HG03139 (cell line): ENCODE data around the gene KANK4.
A peak's percentile ranks its signal among the peaks of the same experiment; 100 is the strongest.

Experiments used
- ATAC-seq: cut with Tn5 transposase; IDR thresholded peaks from one replicate; pipeline ENCODE4 v1.9.1; 2021; ENCODE audit not compliant: unreplicated experiment

Gene KANK4

DNA sequence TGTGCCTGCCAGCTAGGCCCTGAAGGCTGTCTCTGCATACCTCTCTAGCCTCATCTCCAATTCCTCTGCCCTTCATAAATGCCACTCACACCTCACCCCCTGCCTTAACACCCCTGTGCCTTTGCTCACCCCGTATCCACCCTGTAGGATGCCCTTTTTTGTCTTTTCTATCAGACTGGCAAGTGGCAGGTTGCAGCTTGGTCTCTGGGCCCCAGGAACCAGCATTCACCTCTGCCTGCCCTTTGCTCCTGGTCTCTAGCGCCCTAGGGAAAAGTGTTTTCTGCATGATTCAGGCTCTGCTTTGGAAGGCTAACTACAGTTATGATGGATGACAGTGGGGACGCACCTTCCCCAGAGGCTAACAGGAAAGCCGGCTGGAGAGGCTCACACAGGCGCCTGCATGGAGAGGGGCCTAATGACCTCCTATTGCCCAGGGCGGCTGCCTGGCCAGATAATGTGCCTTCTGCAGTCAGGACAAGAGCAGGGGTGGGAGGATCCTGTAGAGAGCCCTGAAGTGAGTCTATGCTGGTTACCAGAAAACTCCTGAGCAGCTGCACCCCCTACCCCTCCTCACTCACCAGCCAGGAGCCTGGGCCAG lies 11.2 kb downstream of the KANK4 start:
- no peak for ATAC-seq

DNA sequence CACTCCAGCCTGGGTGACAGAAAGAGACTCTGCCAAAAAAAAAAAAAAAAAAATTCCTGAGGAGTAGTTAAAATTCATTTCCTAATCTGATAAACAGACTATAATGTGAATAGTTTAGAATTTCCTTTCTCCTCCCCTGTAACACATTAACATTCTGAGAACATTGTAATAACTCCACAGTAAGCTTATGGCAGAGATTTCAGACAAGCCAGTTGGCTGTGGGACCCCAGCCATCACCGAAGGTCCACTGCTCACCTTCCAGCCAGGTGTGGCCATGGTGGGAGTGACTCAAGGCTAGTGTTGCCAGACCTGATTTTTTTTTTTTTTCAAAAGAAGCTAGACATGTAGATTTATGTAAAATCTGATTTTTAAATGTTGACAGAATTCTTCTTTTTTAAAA lies 11.8 kb downstream of the KANK4 start:
- no peak for ATAC-seq

DNA sequence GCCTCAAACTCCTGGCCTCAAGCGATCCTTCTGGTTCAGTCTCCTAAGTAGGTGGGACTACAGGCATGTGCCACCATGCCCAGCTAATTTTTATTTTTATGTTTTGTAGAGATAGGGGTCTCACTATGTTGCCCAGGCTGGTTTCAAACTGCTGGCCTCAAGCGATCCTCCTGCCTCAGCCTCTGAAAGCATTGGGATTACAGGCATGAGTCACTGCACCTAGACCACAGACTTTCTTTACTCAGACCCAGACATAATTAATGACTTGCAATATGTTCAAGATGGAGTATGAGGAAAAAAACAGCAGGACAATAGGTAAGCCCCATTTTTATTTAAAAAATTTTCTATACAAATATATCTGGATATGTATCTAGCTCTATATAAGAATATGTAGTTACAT lies 13.2 kb downstream of the KANK4 start:
- ATAC-seq = no peak

DNA sequence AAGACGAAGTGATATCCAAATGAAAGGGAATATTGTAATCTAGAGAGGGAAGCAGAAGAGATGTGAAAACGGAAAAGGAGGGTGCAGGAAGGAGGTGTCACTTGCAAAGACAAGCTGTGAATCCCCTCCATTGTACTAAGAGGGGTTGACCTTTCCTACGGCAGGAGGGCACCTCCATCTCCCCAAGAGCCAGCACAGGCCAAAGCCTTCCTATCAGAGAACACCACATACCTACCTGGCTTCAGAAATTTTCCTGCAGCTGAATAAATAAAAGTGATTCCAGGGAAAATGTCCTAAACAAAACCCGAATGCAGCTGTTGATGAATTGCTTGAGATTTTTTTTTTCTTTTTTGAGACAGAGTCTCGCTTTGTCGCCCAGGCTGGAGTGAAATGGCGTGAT lies 14.3 kb downstream of the KANK4 start:
- no peak for ATAC-seq

DNA sequence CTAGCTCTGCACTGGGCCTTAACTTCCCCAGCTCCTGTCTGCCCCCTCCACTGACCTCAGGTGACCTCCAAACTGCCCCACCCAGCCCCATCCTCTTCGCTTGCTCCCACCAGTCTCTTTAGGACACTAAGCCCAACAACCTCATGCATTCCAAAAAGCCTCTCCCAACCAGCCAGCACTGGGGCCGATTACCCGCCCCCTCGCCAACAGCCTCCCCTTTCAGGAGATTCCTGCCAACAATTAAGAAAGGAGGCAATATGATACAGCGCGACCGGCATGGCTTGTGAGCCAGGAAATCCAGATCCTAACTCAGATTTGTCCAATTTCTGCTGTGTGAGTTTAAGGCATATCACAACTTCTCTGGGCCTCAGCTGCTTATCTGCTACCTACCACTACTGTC lies 14.7 kb downstream of the KANK4 start:
- no peak for ATAC-seq

DNA sequence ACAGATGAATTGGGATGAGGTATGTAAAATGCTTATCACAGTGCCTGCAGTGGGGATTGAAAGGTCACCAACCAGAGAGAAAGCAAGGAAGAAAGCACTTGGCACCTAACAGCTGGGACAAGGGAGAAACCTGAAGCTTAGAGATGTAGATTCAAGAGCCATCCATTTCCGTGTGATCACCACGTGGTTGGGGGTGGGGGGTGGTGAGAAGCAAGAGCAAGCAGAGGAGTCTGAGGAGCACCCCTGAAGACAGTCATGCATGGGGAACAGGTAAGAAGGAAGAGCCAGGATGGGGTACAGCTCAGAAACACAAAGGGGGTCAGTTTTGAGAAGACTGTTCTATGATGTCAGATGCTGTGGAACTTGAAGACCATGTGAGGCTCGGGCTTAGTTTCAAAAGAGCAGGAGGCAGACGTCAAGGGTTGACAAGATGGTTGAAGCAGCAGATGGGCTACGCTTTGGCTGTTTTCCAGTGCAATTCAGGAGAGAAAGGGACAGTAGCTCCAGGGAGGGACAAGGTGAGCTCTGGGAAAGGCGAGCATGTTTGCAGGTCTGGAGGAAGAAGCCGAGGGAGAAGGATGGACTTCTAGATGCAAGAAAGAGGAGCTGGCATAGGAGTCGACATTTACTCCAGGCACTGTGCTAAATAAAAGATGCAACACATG lies 17.4 kb downstream of the KANK4 start:
- no peak for ATAC-seq

DNA sequence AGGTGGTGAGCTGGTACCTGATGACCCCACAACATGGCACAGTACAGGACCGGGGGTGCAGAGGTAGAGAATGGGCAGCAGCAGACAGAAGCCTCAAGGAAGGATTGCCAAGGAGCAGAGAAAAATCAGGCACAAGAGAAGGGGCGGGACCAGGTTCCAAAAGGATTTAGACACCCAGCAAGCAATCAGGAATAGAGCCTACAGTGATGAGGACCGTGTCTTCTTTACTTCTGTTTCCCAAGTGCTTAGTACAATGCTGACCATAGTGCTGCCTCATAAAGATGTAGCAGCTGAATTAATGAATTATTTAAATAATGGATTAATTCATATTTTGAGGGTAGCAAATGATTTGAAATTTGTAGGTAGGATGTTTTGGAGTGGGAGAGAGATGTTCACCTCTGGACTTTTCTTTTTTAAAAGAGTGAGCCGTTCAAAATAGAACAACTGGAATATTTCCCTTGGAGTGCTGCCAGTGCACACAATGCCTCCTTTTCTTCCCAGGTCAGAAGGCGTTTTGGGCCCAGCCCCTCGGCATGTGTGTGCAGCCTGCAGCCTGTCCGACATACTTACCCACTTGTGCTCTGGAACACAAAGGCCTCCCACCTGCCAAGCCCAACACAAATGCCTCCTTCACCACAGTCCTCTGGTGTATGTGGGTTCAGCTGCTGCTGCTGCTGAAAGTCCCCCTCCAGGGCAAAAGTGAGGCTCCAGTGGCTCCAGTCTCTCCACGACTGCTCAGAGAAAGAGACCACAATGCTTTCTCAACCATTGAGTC lies 19.6 kb downstream of the KANK4 start:
- no peak for ATAC-seq

DNA sequence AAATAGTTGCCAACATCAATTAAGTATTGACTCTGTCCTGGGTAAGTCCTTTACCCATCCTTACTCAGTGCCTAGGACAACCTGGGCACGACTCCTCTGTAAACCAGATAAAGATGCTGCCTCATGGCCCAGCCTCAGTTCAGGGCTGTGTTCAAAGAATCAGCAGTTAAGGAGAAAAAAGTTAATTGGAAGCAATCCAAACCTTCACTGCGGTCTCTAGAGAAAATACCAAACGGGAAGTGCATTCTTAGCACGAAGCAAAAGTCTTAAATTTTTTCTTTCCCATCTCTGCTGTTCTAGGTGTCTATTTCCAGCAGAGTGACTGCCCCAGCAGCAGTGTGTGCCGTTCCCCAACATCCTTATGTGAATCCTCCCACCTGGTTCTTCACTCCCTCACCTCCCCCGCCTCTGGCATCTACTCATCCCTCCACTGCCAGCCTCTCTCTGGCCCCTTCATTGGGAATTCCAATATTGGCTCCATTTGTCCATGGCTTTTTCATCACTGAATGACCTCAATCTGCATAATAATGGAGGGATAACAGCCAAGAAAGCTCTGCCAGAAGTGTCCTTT lies 23.2 kb downstream of the KANK4 start:
- peak; percentile 66 for ATAC-seq

DNA sequence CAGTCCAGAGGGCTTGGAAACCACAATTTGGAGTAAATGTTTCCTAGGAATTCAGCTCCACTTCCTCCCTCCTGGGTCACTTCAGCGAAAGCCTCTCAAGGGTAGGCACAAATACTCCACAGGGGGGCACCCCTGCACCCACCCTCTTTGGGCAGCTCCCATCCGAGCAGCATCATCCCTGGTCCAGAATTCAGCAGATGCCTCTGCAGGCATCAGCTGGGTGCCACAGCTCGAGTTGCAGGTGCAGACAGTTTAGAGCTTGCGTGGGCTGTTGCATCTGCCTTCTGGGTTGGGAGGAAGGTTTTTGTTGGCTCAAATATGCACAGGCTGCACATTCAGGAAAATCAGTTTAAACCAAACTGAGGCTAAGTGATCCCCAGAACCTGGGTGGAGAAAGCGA lies 25.0 kb downstream of the KANK4 start:
- ATAC-seq = no peak

DNA sequence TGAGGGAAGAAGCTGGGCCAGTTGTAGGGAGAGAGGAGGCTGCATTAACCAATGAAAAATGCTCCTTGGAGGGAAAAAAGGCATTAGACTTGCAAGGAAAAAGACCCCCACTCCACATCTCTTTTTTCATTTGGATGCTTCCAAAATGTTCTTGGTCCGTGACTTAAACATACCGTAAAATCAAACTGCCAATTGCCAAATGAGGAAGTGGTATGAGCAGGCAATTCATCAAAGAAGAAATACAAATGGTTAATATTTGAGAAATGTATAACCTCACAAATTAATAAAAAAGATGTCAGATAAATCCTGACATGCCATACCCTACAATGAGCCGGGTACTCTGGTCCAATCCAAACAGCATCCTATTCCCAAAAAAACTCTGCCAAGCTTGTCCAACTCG lies 30.6 kb downstream of the KANK4 start:
- ATAC-seq = no peak

DNA sequence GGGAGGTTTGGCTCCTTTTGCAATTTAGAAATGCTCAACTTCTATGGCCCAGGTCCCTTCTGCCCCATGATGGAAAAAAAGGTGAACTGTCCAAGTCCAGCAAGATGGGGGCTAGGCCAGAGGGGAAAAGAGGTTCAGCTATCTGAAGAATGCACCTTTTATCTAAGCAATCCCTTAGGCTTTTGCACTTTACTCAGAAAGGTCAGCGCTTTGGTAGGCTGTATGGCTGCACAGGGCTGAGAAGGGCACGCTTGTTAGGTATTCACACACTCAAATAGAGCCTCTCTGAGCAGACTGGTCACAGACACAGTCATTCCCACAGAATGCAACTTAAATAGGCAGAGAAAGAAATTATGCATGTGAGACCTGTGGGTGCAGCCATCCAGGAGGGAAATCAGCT lies 31.0 kb downstream of the KANK4 start:
- ATAC-seq = no peak

DNA sequence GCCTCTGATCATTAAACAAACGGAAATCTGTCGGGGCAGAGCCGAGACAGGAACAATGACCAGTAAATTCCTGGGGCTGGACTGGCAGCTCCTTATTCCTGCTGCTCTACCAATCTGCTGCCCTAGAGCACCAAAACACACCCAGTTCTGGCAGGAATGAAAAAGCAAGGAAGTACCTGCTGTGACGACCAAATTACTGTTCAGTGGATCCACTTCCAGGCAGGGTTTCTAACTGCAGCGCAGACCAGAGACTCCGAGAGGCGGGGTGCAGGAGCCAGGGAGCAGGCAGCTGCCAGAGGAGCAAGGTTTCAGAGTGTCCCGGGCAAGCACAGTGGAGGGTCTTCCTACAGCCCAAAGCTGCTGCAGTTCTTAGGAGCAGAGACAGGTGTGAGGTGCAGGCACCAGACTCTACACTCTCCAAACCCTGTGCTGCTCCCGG lies 32.4 kb downstream of the KANK4 start:
- ATAC-seq = no peak

DNA sequence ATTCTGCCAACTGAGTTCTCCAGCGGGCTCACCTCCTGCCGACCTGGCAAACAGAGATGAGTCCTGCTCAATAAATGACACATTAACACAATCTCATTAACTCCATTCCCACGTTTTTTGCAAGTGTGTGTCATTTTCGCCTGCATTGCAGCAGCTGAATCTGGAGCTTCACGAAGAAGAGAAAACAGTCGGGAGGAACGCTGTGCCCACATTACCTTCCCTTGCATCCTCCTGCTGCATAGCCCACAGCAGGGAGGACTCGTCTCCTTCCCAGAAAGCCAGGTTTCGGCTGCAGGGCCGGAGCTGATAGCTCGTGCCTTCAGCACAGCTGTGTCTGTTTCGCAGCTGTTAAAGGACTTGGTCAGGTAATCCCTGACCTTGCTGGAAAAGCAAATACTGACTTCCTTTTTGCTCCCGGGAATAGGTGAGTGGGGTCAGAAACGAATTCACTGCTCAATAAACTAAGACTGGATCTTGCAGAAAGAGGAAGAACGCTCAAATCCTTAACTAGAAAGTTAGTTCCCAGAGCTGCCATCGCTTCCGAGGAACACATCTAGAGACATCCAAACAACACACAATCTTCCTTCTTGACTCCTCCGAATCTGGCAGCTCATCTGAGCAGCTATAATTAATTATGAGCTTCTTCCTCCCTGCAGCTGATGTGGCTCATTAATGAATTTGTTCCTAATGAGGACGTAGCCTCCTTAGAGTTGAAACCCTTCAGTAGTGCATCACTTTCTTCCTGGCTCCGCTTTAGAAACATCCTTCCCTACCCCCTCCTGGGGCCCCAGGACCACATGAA lies 33.0 kb downstream of the KANK4 start:
- ATAC-seq = no peak

DNA sequence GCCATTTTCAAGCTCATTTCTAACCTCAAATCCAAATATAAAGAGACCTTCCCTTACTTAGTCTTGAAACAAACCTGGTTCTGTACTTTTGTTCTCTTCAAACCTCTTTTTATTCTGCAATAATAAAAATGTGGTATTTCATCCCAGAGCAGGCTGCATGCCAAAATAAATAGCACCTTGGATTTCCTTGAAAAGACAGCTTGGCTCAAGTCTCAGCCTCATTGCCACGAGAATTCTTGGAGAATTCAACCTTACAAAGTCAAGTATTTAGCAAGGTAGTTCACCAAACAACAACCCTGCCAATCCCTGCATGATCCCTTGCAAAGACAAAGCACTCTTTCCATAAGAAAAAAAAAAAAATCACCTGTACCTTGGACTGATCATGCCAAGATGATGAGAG lies 33.8 kb downstream of the KANK4 start:
- ATAC-seq = no peak

DNA sequence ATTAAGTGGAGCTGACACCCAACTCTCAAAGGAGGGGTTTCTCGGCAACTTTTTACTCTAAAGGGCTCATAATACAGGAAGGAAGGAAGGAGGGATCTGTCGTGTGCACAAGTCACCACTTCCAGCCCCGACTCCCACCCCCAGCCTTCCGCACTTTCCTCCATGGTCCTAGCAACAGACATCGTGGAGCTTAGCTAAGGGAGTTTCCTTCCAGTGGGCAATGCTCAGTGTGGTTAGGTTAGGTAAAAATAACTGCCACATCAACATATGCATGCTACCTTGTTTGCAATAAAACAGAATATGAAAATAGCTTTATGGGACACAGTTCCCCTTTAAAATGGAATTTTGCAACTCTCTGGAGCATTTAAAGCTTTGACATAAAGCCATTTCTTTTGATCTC lies 35.2 kb downstream of the KANK4 start:
- ATAC-seq = no peak

DNA sequence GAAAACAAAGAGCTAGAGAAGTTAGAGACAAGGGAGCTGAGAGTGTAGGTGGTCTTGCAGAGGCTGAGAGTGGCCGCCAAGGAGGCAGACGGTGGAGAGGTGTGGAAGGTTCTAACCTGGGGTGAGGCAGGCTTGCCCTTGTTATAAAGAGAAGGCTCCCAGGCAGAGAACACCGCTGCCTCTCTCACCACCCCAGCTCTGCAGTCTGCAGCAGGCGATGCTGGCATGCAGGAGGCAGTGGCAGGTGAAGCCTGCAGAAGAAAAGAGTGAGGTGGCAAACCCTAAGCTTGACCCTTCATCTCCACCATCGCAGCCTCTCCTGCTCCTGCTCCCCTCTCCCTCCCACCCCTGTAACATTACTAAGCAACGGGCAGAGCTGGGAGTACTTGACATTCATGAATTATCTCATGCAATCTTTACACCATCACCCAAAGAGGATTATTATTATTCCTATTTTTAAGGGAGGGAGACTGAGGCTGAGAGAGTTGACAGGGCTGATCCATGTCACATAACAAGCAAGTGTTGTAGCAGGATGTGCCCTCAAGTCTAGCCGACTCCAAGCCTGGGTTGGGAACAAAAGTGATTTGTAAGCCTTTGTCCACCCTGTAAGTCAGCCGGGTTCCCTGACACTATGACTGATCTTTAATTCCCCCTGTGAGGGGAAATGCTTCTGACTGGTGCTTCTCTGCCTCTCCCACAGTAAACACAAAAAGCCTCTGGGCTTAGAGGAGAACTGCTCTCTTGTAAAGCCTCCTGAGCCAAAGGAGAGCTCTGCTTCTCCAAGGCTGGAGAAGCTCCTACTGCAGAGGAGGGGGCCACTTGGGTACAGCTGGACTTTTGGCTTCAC lies 36.1 kb downstream of the KANK4 start:
- no peak for ATAC-seq

DNA sequence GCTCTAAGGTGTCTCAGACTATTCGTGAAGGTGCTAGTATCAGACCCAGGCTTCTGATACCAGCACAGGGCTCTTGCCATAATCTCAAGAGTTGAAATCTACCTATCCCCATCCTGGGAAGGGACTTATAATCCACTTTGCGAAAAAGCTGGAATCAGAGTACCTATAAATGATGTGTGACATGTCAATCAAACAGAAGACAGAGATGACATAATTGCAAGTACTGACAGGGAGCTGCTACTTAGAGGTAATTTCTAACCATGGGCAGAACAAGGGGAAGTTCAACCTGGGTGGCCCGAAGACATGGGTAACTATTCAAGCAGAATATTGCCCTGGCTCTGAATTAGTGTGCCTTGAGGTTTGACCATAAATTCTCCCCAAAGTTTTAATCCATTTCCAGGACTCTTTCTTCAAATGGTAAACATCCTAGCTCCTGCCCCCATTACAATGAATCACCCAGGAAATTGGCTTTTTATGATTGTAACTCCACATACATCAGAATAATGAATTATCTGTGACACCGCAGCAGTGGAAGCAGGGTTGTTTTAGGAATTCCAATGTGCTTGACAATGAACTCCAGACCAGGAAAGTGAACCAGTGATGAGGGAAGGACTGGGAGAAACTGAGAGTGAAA lies 37.2 kb downstream of the KANK4 start:
- ATAC-seq = no peak

DNA sequence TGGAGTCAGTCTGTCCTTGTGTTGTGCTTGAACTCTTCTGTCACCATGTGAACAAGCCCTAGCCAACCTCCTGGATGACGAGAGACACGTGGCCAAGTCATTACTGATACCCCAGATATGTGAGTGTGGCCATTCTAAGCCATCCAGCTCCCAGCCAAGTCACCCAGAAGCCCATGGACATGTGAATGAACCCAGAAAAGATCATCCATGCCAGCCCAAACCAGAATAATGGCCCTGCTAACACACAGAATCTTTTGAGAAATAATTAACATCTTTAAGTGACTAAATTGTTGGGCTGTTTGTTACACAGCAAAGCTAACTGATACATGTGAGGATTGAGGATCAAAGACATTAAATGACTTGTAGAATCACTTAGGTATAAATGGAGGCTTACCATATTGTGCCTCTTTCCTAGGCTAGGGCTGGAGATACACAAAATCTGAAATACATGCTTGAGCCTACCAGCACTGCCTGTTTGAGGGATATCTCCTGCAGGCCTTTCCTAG lies 38.2 kb downstream of the KANK4 start:
- no peak for ATAC-seq

DNA sequence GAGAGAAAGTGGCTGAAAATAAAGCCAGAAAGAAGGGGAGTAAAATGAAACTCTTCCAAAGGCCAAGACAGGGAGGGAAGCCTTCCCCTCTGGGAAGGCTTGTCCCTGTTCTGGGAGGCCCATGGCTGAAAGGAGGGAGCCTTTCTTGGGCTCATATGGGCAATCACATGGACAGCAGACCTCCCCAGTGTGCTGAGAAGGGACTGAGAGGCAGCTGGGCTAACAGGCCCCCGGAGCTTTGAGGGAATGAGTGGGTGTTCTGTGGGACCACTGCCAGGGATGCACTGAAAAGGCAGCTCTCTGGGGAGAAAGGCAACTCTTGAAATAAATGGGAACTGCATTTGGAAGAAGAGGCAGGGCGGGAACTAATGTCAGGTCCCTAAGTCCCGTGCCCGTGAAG lies 39.1 kb downstream of the KANK4 start:
- ATAC-seq = no peak

DNA sequence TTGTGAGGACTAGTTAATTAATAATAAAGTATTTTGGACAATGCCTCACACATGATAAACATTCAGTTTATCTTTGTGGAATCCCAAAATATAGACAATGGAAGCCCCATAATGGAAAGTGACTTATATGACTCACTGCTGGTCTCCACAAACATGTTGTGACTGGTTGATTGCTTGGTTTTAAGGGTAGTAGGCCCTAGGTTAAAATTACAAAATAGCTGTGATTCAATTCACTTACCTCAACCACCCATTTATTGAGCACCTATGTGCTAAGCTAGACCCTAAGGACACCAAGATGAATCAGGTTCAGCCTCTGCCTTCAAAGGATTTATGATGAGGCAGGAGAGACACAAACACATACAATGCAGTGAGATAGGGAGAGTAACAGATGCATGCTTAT lies 42.4 kb downstream of the KANK4 start:
- no peak for ATAC-seq
